IMR-90 (cell line): ENCODE measurements around the gene SLC2A14. TPM values are rescaled to one million over a fixed set of nuclear protein-coding genes. Genes with fewer than 3 reads are reported as not detected.

Experiments used
- ATAC-seq: fragments of 200-7000 bp; cut with Tn5 transposase; 2 replicates; pipeline ENCODE4 v1.9.1; 2020; ENCODE audit warnings: low read depth, mild to moderate bottlenecking, moderate library complexity
- BruUV-seq: library from RNA; stranded (reverse); fragments of 400-500 nt; replicated peaks from 2 replicates; lab custom pipeline; 2021; lab: Mats Ljungman, UMichigan
- CTCF ChIA-PET: fragments of 300-600 bp; formaldehyde crosslinking; extraction: SDS; loops from one replicate; lab custom pipeline; 2021; ENCODE audit warnings: antibody characterized with exemption; lab: Yijun Ruan, JAX
- POLR2A ChIA-PET: fragments of 300-600 bp; sonication (Branson Sonifier 250); formaldehyde crosslinking; loops from one replicate; lab custom pipeline; 2022; ENCODE audit warnings: antibody characterized with exemption; ENCODE audit not compliant: unreplicated experiment; lab: Charles Lee
- DNase-seq: peaks from one replicate; pipeline ENCODE4 v3.0.0; 2013
- H2AFZ ChIP-seq: replicated peaks from 2 replicates; pipeline ENCODE3; 2013; ENCODE audit warnings: low read length, mild to moderate bottlenecking; ENCODE audit not compliant: poor library complexity
- H2AK5ac ChIP-seq: 2 replicates; pipeline ENCODE4 v1.6.1; 2013; ENCODE audit warnings: low read depth, low read length, inconsistent platforms
- H2AK9ac ChIP-seq: replicated peaks from 2 replicates; pipeline ENCODE3; 2013; ENCODE audit warnings: mild to moderate bottlenecking, low read depth, low read length, moderate library complexity; ENCODE audit not compliant: poor library complexity
- H2BK120ac ChIP-seq: 2 replicates; pipeline ENCODE4 v1.6.1; 2013; ENCODE audit warnings: low read depth, low read length, inconsistent platforms
- H2BK15ac ChIP-seq: 3 replicates; pipeline ENCODE4 v1.6.1; 2013; ENCODE audit warnings: low read depth, low read length, inconsistent platforms
- H2BK20ac ChIP-seq: 2 replicates; pipeline ENCODE4 v1.6.1; 2013; ENCODE audit warnings: low read depth, mild to moderate bottlenecking, inconsistent platforms, low read length, moderate library complexity
- H2BK5ac ChIP-seq: 2 replicates; pipeline ENCODE4 v1.6.1; 2013; ENCODE audit warnings: mild to moderate bottlenecking, low read depth, low read length, inconsistent platforms; ENCODE audit not compliant: poor library complexity, severe bottlenecking
- H3K14ac ChIP-seq: replicated peaks from 2 replicates; pipeline ENCODE4 v1.6.1; 2013; ENCODE audit warnings: low read depth, low read length, inconsistent platforms
- H3K18ac ChIP-seq: 2 replicates; pipeline ENCODE4 v1.6.1; 2013; ENCODE audit warnings: low read depth, low read length, control low read depth
- H3K23ac ChIP-seq: 2 replicates; pipeline ENCODE4 v1.6.1; 2013; ENCODE audit warnings: low read depth, low read length, inconsistent platforms
- H3K27ac ChIP-seq: 2 replicates; pipeline ENCODE4 v1.5.1; 2013; ENCODE audit warnings: mild to moderate bottlenecking, control low read depth, low read length; ENCODE audit not compliant: insufficient read depth
- H3K27me3 ChIP-seq: 2 replicates; pipeline ENCODE4 v1.6.1; 2013; ENCODE audit warnings: low read length; ENCODE audit not compliant: control insufficient read depth, insufficient read depth
- H3K36me3 ChIP-seq: 2 replicates; pipeline ENCODE4 v1.6.1; 2013; ENCODE audit warnings: low read length, mixed read lengths; ENCODE audit not compliant: control insufficient read depth, insufficient read depth
- H3K4ac ChIP-seq: 2 replicates; pipeline ENCODE4 v1.6.1; 2013; ENCODE audit warnings: low read depth, low read length, inconsistent platforms
- H3K4me1 ChIP-seq: 2 replicates; pipeline ENCODE4 v1.6.1; 2013; ENCODE audit warnings: low read length, mixed read lengths; ENCODE audit not compliant: control insufficient read depth, insufficient read depth
- H3K4me2 ChIP-seq: 2 replicates; pipeline ENCODE4 v1.6.1; 2013; ENCODE audit warnings: low read depth, mild to moderate bottlenecking, control low read depth, low read length, moderate library complexity
- H3K4me3 ChIP-seq: 2 replicates; pipeline ENCODE4 v1.5.1; 2013; ENCODE audit warnings: low read depth, mild to moderate bottlenecking, control low read depth, low read length, moderate library complexity; ENCODE audit not compliant: insufficient read depth
- H3K56ac ChIP-seq: 2 replicates; pipeline ENCODE4 v1.6.1; 2013; ENCODE audit warnings: low read length, inconsistent platforms; ENCODE audit not compliant: insufficient read depth; ENCODE audit errors: extremely low read depth
- H3K79me1 ChIP-seq, 2 experiments: 2 replicates each; pipeline ENCODE4 v1.6.1; 2013; ENCODE audit warnings: low read length in 2 of 2, inconsistent platforms in 1 of 2, low read depth in 1 of 2
- H3K9ac ChIP-seq: 2 replicates; pipeline ENCODE4 v1.6.1; 2013; ENCODE audit warnings: low read depth, low read length, control low read depth
- H3K9me1 ChIP-seq: 2 replicates; pipeline ENCODE4 v1.6.1; 2013; ENCODE audit warnings: low read length, inconsistent platforms; ENCODE audit not compliant: insufficient read depth
- H3K9me3 ChIP-seq: 2 replicates; pipeline ENCODE4 v1.6.1; 2013; ENCODE audit warnings: low read length; ENCODE audit not compliant: control insufficient read depth, insufficient read depth
- H4K20me1 ChIP-seq: 2 replicates; pipeline ENCODE4 v1.6.1; 2013; ENCODE audit warnings: low read length, inconsistent platforms; ENCODE audit not compliant: insufficient read depth
- H4K5ac ChIP-seq: 2 replicates; pipeline ENCODE4 v1.6.1; 2013; ENCODE audit warnings: mild to moderate bottlenecking, low read depth, low read length, control low read depth
- H4K8ac ChIP-seq, 2 experiments: 2 replicates each; pipeline ENCODE4 v1.6.1; 2013; ENCODE audit warnings: low read depth in 2 of 2, low read length in 2 of 2, control low read depth in 1 of 2, inconsistent platforms in 1 of 2
- H4K91ac ChIP-seq: 2 replicates; pipeline ENCODE4 v1.6.1; 2013; ENCODE audit warnings: low read depth, low read length, inconsistent platforms; ENCODE audit not compliant: insufficient read depth
- BHLHE40 ChIP-seq: fragments of 150-350 bp; IDR thresholded peaks from 2 replicates; pipeline ENCODE4 v1.6.1; 2016; ENCODE audit warnings: mild to moderate bottlenecking, low read depth, low read length
- CEBPB ChIP-seq: IDR thresholded peaks from 2 replicates; pipeline ENCODE4 v1.6.1; 2012; ENCODE audit warnings: low read depth, low read length, improper control_type of control experiment
- CHD1 ChIP-seq: IDR thresholded peaks from 2 replicates; pipeline ENCODE4 v1.6.1; 2012; ENCODE audit warnings: low read depth, low read length, improper control_type of control experiment
- MAFK ChIP-seq: IDR thresholded peaks from 2 replicates; pipeline ENCODE4 v1.6.1; 2012; ENCODE audit warnings: low read depth, low read length, improper control_type of control experiment
- MAZ ChIP-seq: IDR thresholded peaks from 2 replicates; pipeline ENCODE4 v1.6.1; 2012; ENCODE audit warnings: low read depth, mild to moderate bottlenecking, low read length, improper control_type of control experiment, moderate library complexity, borderline replicate concordance
- MXI1 ChIP-seq: IDR thresholded peaks from 2 replicates; pipeline ENCODE4 v1.6.1; 2012; ENCODE audit warnings: low read depth, mild to moderate bottlenecking, low read length, moderate library complexity, borderline replicate concordance
- POLR2A ChIP-seq: IDR thresholded peaks from 2 replicates; pipeline ENCODE4 v1.6.1; 2012; ENCODE audit warnings: mild to moderate bottlenecking, low read depth, low read length
- RAD21 ChIP-seq: IDR thresholded peaks from 2 replicates; pipeline ENCODE4 v1.6.1; 2012; ENCODE audit warnings: low read length, improper control_type of control experiment
- RCOR1 ChIP-seq: IDR thresholded peaks from 2 replicates; pipeline ENCODE4 v1.6.1; 2012; ENCODE audit warnings: mild to moderate bottlenecking, low read length, improper control_type of control experiment; ENCODE audit not compliant: insufficient replicate concordance
- RFX5 ChIP-seq: IDR thresholded peaks from 2 replicates; pipeline ENCODE4 v1.8.0; 2012; ENCODE audit warnings: low read depth, mild to moderate bottlenecking, low read length, moderate library complexity
- SMC3 ChIP-seq: fragments of 150-350 bp; IDR thresholded peaks from 2 replicates; pipeline ENCODE4 v1.6.1; 2016; ENCODE audit warnings: low read depth, mild to moderate bottlenecking, antibody characterized with exemption, low read length, moderate library complexity
- WGBS, 2 experiments: methylation state at CpG; one replicate each; pipeline versions ENCODE4 v1.1.5 to v1.1.7; 2013; ENCODE audit warnings: missing lambda C conversion rate in 2 of 2; ENCODE audit not compliant: insufficient read length in 1 of 2; ENCODE audit errors: extremely low coverage in 2 of 2; 5-methylcytosine and 5-hydroxymethylcytosine counted together
- dilution Hi-C: fragments of 300-500 bp; cut with HindIII; formaldehyde crosslinking; loops from one replicate; pipeline ENCODE4 v1.14.3; 2018; ENCODE audit warnings: low sequenced_read_pairs; ENCODE audit not compliant: unreplicated experiment
- in situ Hi-C: fragments of 300-500 bp; cut with MboI; formaldehyde crosslinking; loops from 3 replicates; pipeline ENCODE4 v1.14.3; 2019; ENCODE audit warnings: low sequenced_read_pairs, inconsistent platforms, mixed read lengths
- intact Hi-C: fragments of 100-400 bp; cut with micrococcal nuclease; formaldehyde crosslinking; loops from 2 replicates; pipeline ENCODE4 v1.10.0; 2022
- polyA plus RNA-seq, 3 experiments: library from polyadenylated mRNA; depleted of rRNA; stranded (reverse); fragments of >200 nt; gene quantifications; 2 replicates each; pipeline ENCODE4 v1.2.3, GENCODE V29; 2012; ENCODE audit warnings: low replicate concordance in 1 of 3
- total RNA-seq: library from RNA; depleted of rRNA; stranded (reverse); fragments of >200 nt; gene quantifications from 2 replicates; pipeline ENCODE4 v1.2.3, GENCODE V29; 2012
- TF ChIP-seq, protein P1 (sequence below): fragments of 150-350 bp; IDR thresholded peaks from 2 replicates; pipeline ENCODE4 v1.6.1; 2016; ENCODE audit warnings: low read depth, mild to moderate bottlenecking, low read length, moderate library complexity, borderline replicate concordance

Gene SLC2A14
- total and polyA plus RNA-seq, 2 of the 4 experiments (the other 2 are of a cell fraction) = 0.05 TPM; not detected in 1

- H2AFZ ChIP-seq = peak overlapping the region; percentile 89
- peak overlapping the region; percentile 33 for H2AK9ac ChIP-seq
- H3K14ac ChIP-seq = no peak overlapping the region
- no peak overlapping the region for H3K23ac ChIP-seq
- H3K56ac ChIP-seq = no peak overlapping the region
- peak overlapping the region; percentile 26; the same call in 1 of the 2 replicates for H3K4me3 ChIP-seq
- H4K91ac ChIP-seq = no peak overlapping the region
- H2BK120ac ChIP-seq = no peak overlapping the region
- no peak overlapping the region for H2BK20ac ChIP-seq
- ATAC-seq (peak; percentile 54), DNase-seq (no peak)
- H4K5ac ChIP-seq = no peak overlapping the region
- no peak overlapping the region for H2AK5ac ChIP-seq
- ChIA-PET CTCF (no interaction called here), POLR2A (interaction anchor here (0.5 kb wide), 1 partner anchor 21 kb away, joined by 4 read pairs; no protein-coding TSS in a partner anchor)
- no TSS peak for BruUV-seq
- intact Hi-C loops = no loop called here
- H3K4ac ChIP-seq = no peak overlapping the region; the same call in 1 of the 2 replicates
- WGBS, 2 experiments = 29% methylated on average over 7 of the region's 38 CpGs; no CpG with 5 or more reads in 1 of the 2 experiments
- TF ChIP-seq CEBPB (no peak), MAFK (no peak), MXI1 (no peak), CHD1 (no peak), BHLHE40 (no peak), RAD21 (no peak), RFX5 (no peak), POLR2A (no peak), SMC3 (no peak), MAZ (no peak), RCOR1 (no peak)
- TF ChIP-seq, protein P1, sequence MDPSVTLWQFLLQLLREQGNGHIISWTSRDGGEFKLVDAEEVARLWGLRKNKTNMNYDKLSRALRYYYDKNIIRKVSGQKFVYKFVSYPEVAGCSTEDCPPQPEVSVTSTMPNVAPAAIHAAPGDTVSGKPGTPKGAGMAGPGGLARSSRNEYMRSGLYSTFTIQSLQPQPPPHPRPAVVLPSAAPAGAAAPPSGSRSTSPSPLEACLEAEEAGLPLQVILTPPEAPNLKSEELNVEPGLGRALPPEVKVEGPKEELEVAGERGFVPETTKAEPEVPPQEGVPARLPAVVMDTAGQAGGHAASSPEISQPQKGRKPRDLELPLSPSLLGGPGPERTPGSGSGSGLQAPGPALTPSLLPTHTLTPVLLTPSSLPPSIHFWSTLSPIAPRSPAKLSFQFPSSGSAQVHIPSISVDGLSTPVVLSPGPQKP = no peak
- peak overlapping the region; percentile 72 for H3K4me2 ChIP-seq
- no peaks in the 10 kb centered on the region for H3K9me1 ChIP-seq
- H2BK15ac ChIP-seq = no peak overlapping the region
- H3K79me1 ChIP-seq = peaks cover 4 to 6% of the 10 kb centered on the region in 2 experiments; a peak in 1 of 4 replicates
- H3K9ac ChIP-seq = no peak overlapping the region
- in situ Hi-C loops = no loop called here
- no peak overlapping the region for H2BK5ac ChIP-seq
- no peak overlapping the region for H3K27ac ChIP-seq
- H3K27me3 ChIP-seq = no peaks in the 10 kb centered on the region
- peaks cover 20% of the 10 kb centered on the region for H4K20me1 ChIP-seq
- dilution Hi-C loops = no loop called here
- no peak overlapping the region for H3K18ac ChIP-seq
- H3K36me3 ChIP-seq = peaks cover 12% of the 10 kb centered on the region
- peaks cover 2% of the 10 kb centered on the region; the same call in 1 of the 2 replicates for H3K4me1 ChIP-seq
- no peaks in the 10 kb centered on the region for H3K9me3 ChIP-seq
- 0 out of 4 replicates have a peak overlapping the region, but pooled peaks of 1 of the 2 experiments have one; percentile 6 for H4K8ac ChIP-seq
Measured at GRCh38 chr12:7915661-7916403, 43.1 kb upstream of the SLC2A14 start.
